MCF 10A (cell line): ENCODE results near the gene RABGAP1L. TPM values are rescaled to one million over a fixed set of nuclear protein-coding genes. Genes with fewer than 3 reads are reported as not detected.

ENCODE experiments used
- BruUV-seq: library from RNA; stranded (reverse); fragments of 400-500 nt; replicated peaks from 2 replicates; lab custom pipeline; 2021; lab: Mats Ljungman, UMichigan
- CTCF ChIA-PET: fragments of 300-600 bp; sonication (Branson Sonifier 250); formaldehyde crosslinking; extraction: SDS; loops from one replicate; lab custom pipeline; 2021; ENCODE audit warnings: antibody characterized with exemption, inconsistent platforms; lab: Yijun Ruan, JAX
- POLR2A ChIA-PET: fragments of 300-600, 350-650 bp; sonication (Branson Sonifier 250); formaldehyde crosslinking; extraction: SDS; loops from one replicate; lab custom pipeline; 2020; ENCODE audit warnings: antibody characterized with exemption, inconsistent platforms; lab: Yijun Ruan, JAX
- DNase-seq: peaks from one replicate; pipeline ENCODE4 v3.0.0-alpha.2; 2018; ENCODE audit not compliant: unreplicated experiment
- H3K27ac Mint-ChIP-seq: one replicate; pipeline ENCODE4 v1.8.0; 2022; ENCODE audit warnings: mild to moderate bottlenecking, low read depth, mixed read lengths; ENCODE audit not compliant: unreplicated experiment
- H3K27me3 Mint-ChIP-seq: one replicate; pipeline ENCODE4 v1.8.0; 2022; ENCODE audit warnings: mixed read lengths; ENCODE audit not compliant: insufficient read depth, unreplicated experiment
- H3K36me3 Mint-ChIP-seq: one replicate; pipeline ENCODE4 v1.8.0; 2022; ENCODE audit warnings: mild to moderate bottlenecking, moderate library complexity, mixed read lengths; ENCODE audit not compliant: insufficient read depth, unreplicated experiment
- H3K4me1 Mint-ChIP-seq: one replicate; pipeline ENCODE4 v1.8.0; 2022; ENCODE audit warnings: mixed read lengths; ENCODE audit not compliant: insufficient read depth, unreplicated experiment
- H3K4me3 Mint-ChIP-seq: one replicate; pipeline ENCODE4 v1.8.0; 2022; ENCODE audit warnings: mild to moderate bottlenecking, moderate library complexity, mixed read lengths; ENCODE audit not compliant: unreplicated experiment
- H3K9me3 Mint-ChIP-seq: one replicate; pipeline ENCODE4 v1.8.0; 2022; ENCODE audit warnings: mixed read lengths; ENCODE audit not compliant: unreplicated experiment
- intact Hi-C: fragments of 100-400 bp; cut with micrococcal nuclease; formaldehyde crosslinking; loops from 2 replicates; pipeline ENCODE4 v1.14.1; 2022
- total RNA-seq: library from RNA; stranded (reverse); gene quantifications from 2 replicates; pipeline ENCODE4 v1.2.3, GENCODE V29; 2022
- TF ChIP-seq, protein P1 (sequence below): fragments of 200-600 bp; IDR thresholded peaks from one replicate; pipeline ENCODE4 v1.8.0; 2022; ENCODE audit warnings: antibody characterized with exemption, mild to moderate bottlenecking; ENCODE audit not compliant: unreplicated experiment

Gene RABGAP1L
- total RNA-seq, 1 experiment from 2014 or later, result 18.2 TPM

DNA sequence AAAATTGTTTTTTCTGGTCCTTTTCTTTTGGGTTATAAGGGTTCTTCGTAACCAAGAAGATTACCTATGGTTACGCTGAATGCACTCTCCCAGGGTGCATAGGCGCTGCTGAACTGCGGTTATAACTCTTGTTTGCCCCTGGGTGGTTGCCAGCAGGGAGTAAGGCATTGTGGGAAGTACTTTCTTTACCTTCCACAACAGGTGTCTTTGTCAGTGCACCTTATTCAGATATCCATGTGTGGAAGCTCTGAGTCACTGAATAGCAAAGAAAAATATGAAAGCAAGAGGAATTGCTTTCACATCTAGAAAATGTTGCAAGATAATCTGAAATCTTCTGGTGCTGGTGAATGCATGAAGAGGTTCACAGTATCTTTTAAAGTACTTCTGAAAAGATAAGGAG is 716.0 kb downstream of the RABGAP1L start:
- ChIA-PET POLR2A (interaction anchor here (0.6 to 1.6 kb wide), 4 partner anchors 11 to 653 kb away, joined by 3 to 4 read pairs (median 4); no protein-coding TSS in a partner anchor), CTCF (interaction anchor here (0.7 to 2.0 kb wide), 4 partner anchors 10 to 613 kb away, joined by 3 to 7 read pairs (median 4); no protein-coding TSS in a partner anchor)
- DNase-seq, result peak; percentile 66
- H3K36me3 Mint-ChIP-seq, result peaks cover 10% of the 10 kb centered on the region
- no peaks in the 10 kb centered on the region for H3K4me1 Mint-ChIP-seq
- no peaks in the 10 kb centered on the region for H3K27me3 Mint-ChIP-seq
- no TSS peak for BruUV-seq
- no peaks in the 10 kb centered on the region for H3K9me3 Mint-ChIP-seq
- no peak overlapping the region for H3K27ac Mint-ChIP-seq
- H3K4me3 Mint-ChIP-seq, result no peak overlapping the region
- intact Hi-C loops, result no loop called here
- TF ChIP-seq, protein P1, sequence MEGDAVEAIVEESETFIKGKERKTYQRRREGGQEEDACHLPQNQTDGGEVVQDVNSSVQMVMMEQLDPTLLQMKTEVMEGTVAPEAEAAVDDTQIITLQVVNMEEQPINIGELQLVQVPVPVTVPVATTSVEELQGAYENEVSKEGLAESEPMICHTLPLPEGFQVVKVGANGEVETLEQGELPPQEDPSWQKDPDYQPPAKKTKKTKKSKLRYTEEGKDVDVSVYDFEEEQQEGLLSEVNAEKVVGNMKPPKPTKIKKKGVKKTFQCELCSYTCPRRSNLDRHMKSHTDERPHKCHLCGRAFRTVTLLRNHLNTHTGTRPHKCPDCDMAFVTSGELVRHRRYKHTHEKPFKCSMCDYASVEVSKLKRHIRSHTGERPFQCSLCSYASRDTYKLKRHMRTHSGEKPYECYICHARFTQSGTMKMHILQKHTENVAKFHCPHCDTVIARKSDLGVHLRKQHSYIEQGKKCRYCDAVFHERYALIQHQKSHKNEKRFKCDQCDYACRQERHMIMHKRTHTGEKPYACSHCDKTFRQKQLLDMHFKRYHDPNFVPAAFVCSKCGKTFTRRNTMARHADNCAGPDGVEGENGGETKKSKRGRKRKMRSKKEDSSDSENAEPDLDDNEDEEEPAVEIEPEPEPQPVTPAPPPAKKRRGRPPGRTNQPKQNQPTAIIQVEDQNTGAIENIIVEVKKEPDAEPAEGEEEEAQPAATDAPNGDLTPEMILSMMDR, result no peak

DNA sequence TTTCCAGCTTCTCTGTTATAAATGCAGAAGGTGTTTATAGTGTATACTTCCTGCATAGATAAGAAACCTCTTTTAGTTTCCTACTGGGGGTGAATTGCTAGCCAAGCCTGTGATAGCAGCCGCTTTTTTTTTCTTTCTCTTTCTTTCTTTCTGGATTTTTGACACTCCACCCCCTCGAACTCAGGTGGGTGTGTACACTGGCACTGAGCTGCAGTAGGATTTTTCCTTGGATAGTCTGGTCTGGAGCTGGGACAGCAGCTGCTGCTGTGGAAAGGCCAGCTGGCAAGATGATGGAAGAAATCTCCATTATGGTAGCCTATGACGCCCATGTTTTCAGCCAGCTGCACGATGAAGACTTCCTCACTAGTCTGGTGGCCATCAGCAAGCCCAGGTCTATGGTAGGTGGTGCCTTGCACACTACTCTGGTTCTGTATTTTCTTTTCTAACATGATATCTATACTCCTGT is 717.9 kb downstream of the RABGAP1L start:
- no peaks in the 10 kb centered on the region for H3K9me3 Mint-ChIP-seq
- intact Hi-C loops, result no loop called here
- no peak overlapping the region for H3K4me3 Mint-ChIP-seq
- ChIA-PET POLR2A (interaction anchor here (0.7 to 1.6 kb wide), 3 partner anchors 9 to 122 kb away, joined by 4 to 6 read pairs (median 5); partner anchors contain the start of gene CACYBP), CTCF (interaction anchor here (0.6 to 1.4 kb wide), 5 partner anchors 37 to 133 kb away, joined by 3 to 5 read pairs (median 3); no protein-coding TSS in a partner anchor)
- H3K27ac Mint-ChIP-seq, result no peak overlapping the region
- peaks cover 10% of the 10 kb centered on the region for H3K36me3 Mint-ChIP-seq
- no peak for DNase-seq
- H3K4me1 Mint-ChIP-seq, result no peaks in the 10 kb centered on the region
- BruUV-seq, result no TSS peak
- no peaks in the 10 kb centered on the region for H3K27me3 Mint-ChIP-seq
- TF ChIP-seq, protein P1, result no peak

DNA sequence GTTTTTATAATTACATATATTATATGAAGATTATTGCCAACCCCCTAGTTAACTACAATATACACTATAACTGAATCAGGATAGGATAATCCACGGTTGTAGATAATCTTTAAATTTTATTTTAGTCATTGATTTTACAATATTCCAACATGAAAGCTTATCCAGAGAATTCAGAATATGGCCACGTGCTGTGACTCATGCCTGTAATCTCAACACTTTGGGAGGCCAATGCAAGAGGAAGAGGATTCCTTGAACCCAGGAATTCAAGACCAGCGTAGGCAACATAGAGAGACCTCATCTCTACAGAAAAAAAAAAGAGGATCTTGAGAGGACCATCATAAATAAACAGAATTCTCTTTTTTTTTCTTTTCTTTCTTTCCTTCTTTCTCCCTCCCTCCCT is 720.9 kb downstream of the RABGAP1L start:
- ChIA-PET CTCF (interaction anchor here (0.6 to 1.5 kb wide), 3 partner anchors 16 to 103 kb away, joined by 3 to 5 read pairs (median 3); no protein-coding TSS in a partner anchor), POLR2A (no interaction called here)
- Mint-ChIP-seq H3K4me1 (no peaks in the 10 kb centered on the region), H3K9me3 (no peaks in the 10 kb centered on the region), H3K27ac (no peak overlapping the region), H3K4me3 (no peak overlapping the region), H3K36me3 (peaks cover 10% of the 10 kb centered on the region), H3K27me3 (no peaks in the 10 kb centered on the region)
- intact Hi-C loops, result no loop called here
- no TSS peak for BruUV-seq
- TF ChIP-seq, protein P1, result no peak
- DNase-seq, result no peak

DNA sequence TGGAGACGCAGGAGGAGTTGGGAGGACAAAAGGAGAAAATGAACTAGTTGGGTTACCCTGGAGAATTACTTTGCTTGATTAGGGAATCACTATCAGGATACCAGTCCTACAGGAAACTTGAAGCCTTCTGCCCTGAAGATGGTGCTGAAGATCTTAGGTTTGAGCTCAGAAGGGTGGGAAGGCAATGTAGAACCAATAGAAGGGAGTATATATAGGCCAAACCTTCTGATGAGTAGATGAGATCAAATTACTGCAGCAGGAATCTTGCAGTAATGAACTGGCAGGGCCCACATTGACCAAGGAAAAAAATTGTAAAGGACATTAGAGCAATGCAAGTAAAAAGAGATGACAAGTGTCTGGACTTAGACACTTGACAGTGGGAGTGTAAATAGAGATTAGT is 724.1 kb downstream of the RABGAP1L start:
- Mint-ChIP-seq H3K27me3 (no peaks in the 10 kb centered on the region), H3K27ac (no peak overlapping the region), H3K36me3 (peaks cover 4% of the 10 kb centered on the region), H3K4me1 (no peaks in the 10 kb centered on the region), H3K4me3 (no peak overlapping the region), H3K9me3 (no peaks in the 10 kb centered on the region)
- intact Hi-C loops, result no loop called here
- BruUV-seq, result no TSS peak
- DNase-seq, result peak; percentile 62
- TF ChIP-seq, protein P1, result no peak
- ChIA-PET POLR2A (interaction anchor here (0.9 to 1.3 kb wide), 2 partner anchors 115 to 140 kb away, joined by 3 to 4 read pairs; partner anchors contain the start of gene MRPS14), CTCF (interaction anchor here (0.6 to 0.7 kb wide), 3 partner anchors 112 to 472 kb away, joined by 3 read pairs; no protein-coding TSS in a partner anchor)
